HCT116 (cell line): Measurements from ENCODE around the gene VPS35L. TPM values are rescaled to one million over a fixed set of nuclear protein-coding genes. Genes with fewer than 3 reads are reported as not detected.

Experiments
- ATAC-seq: fragments of 200-7000 bp; cut with Tn5 transposase; 2 replicates; pipeline ENCODE4 v1.9.1; 2020; ENCODE audit warnings: mild to moderate bottlenecking, moderate library complexity
- BruUV-seq: library from RNA; stranded (reverse); fragments of 400-500 nt; replicated peaks from 2 replicates; lab custom pipeline; 2021; lab: Mats Ljungman, UMichigan
- CTCF ChIA-PET: fragments of 300-600 bp; sonication (Branson Sonifier 250); formaldehyde crosslinking; loops from one replicate; lab custom pipeline; 2021; ENCODE audit warnings: antibody characterized with exemption; lab: Charles Lee
- POLR2A ChIA-PET: fragments of 300-600, 350-600 bp; sonication (Branson Sonifier 250); formaldehyde crosslinking; loops from one replicate; lab custom pipeline; 2021; ENCODE audit warnings: antibody characterized with exemption; lab: Charles Lee
- RAD21 ChIA-PET, 2 experiments: fragments of 300-600 bp; sonication (Branson Sonifier 250); formaldehyde crosslinking; loops; one replicate each; lab custom pipeline; 2023; ENCODE audit warnings: low total read pairs in 2 of 2; ENCODE audit not compliant: uncharacterized antibody in 2 of 2, unreplicated experiment in 2 of 2, low non-redundant PET in 1 of 2; lab: Charles Lee
- DNase-seq: peaks from one replicate; pipeline ENCODE4 v3.0.0-alpha.2; 2010; ENCODE audit warnings: low read depth, low spot score
- H2AFZ ChIP-seq: fragments of 200-600 bp; shearing (Covaris generic), sonication (generic); 2 replicates; pipeline ENCODE4 v1.6.1; 2017; ENCODE audit warnings: low read depth, mixed run types, mixed read lengths, antibody characterized with exemption, low read length; ENCODE audit not compliant: poor library complexity, severe bottlenecking
- H3K27ac ChIP-seq: 2 replicates; pipeline ENCODE4 v1.5.1; 2012; ENCODE audit warnings: low read depth, low read length
- H3K27me3 ChIP-seq: fragments of 200-600 bp; sonication (generic); 2 replicates; pipeline ENCODE4 v1.6.1; 2016; ENCODE audit warnings: mixed run types, low read length, mixed read lengths; ENCODE audit not compliant: insufficient read depth
- H3K36me3 ChIP-seq, 2 experiments: fragments of 200-500 bp in 1 of 2; fragments of 200-600 bp in 1 of 2; sonication (Bioruptor generic) in 1 of 2; sonication (generic) in 1 of 2; 2 replicates each; pipeline versions ENCODE4 v1.5.1 to v1.6.1; 2014 to 2016; ENCODE audit warnings: low read length in 2 of 2, inconsistent platforms in 1 of 2, mixed read lengths in 1 of 2, mixed run types in 1 of 2; ENCODE audit not compliant: insufficient read depth in 2 of 2, control insufficient read depth in 1 of 2
- H3K4me1 ChIP-seq, 2 experiments: fragments of 200-600 bp in 1 of 2; sonication (generic) in 1 of 2; 2 replicates each; pipeline versions ENCODE4 v1.5.1 to v1.6.1; 2012 to 2017; ENCODE audit warnings: low read length in 2 of 2, inconsistent platforms in 1 of 2, mild to moderate bottlenecking in 1 of 2, mixed read lengths in 1 of 2, mixed run types in 1 of 2, moderate library complexity in 1 of 2; ENCODE audit not compliant: insufficient read depth in 2 of 2, control insufficient read depth in 1 of 2
- H3K4me2 ChIP-seq: fragments of 200-600 bp; sonication (generic); 2 replicates; pipeline ENCODE4 v1.6.1; 2017; ENCODE audit warnings: mixed run types, low read length, mixed read lengths
- H3K4me3 ChIP-seq, 2 experiments: fragments of 200-600 bp in 1 of 2; sonication (generic) in 1 of 2; replicated peaks in 1 of 2; 2 replicates each; pipeline ENCODE4 v1.5.1; 2011 to 2016; ENCODE audit warnings: low read length in 2 of 2, control low read depth in 1 of 2, low read depth in 1 of 2, mild to moderate bottlenecking in 1 of 2, mixed read lengths in 1 of 2, mixed run types in 1 of 2
- H3K79me2 ChIP-seq: fragments of 200-600 bp; sonication (generic); 2 replicates; pipeline ENCODE4 v1.6.1; 2017; ENCODE audit warnings: mild to moderate bottlenecking, mixed run types, low read length, moderate library complexity, mixed read lengths; ENCODE audit not compliant: insufficient read depth
- H3K9ac ChIP-seq: fragments of 200-600 bp; sonication (generic); 2 replicates; pipeline ENCODE4 v1.6.1; 2016; ENCODE audit warnings: low read length, mixed read lengths
- H3K9me2 ChIP-seq: fragments of 200-600 bp; sonication (generic), shearing (Covaris generic); 2 replicates; pipeline ENCODE4 v1.6.1; 2017; ENCODE audit warnings: mixed run types, mild to moderate bottlenecking, moderate library complexity; ENCODE audit not compliant: insufficient read depth
- H3K9me3 ChIP-seq, 2 experiments: fragments of 200-500 bp in 1 of 2; fragments of 200-600 bp in 1 of 2; sonication (Bioruptor generic) in 1 of 2; sonication (generic) in 1 of 2; 2 replicates each; pipeline ENCODE4 v1.6.1; 2014 to 2017; ENCODE audit warnings: low read length in 2 of 2, mixed read lengths in 2 of 2, inconsistent platforms in 1 of 2, low read depth in 1 of 2, mild to moderate bottlenecking in 1 of 2, mixed run types in 1 of 2, moderate library complexity in 1 of 2; ENCODE audit not compliant: control insufficient read depth in 1 of 2, insufficient read depth in 1 of 2
- H4K20me1 ChIP-seq: fragments of 200-600 bp; sonication (generic), shearing (Covaris generic); 2 replicates; pipeline ENCODE4 v1.6.1; 2017; ENCODE audit warnings: mixed run types, mild to moderate bottlenecking, moderate library complexity; ENCODE audit not compliant: insufficient read depth
- CBX3 ChIP-seq: IDR thresholded peaks from 2 replicates; pipeline ENCODE4 v1.6.1; 2012; ENCODE audit warnings: low read depth
- CEBPB ChIP-seq: IDR thresholded peaks from 2 replicates; pipeline ENCODE4 v1.6.1; 2012; ENCODE audit warnings: low read depth
- EGR1 ChIP-seq: IDR thresholded peaks from 2 replicates; pipeline ENCODE4 v1.6.1; 2012; ENCODE audit warnings: low read depth
- ELF1 ChIP-seq: IDR thresholded peaks from 2 replicates; pipeline ENCODE4 v1.6.1; 2012; ENCODE audit warnings: low read depth, borderline replicate concordance
- EZH2 ChIP-seq: fragments of 200-600 bp; sonication (generic); IDR thresholded peaks from 2 replicates; pipeline ENCODE4 v1.6.1; 2017; ENCODE audit warnings: antibody characterized with exemption, mixed run types
- JUND ChIP-seq: IDR thresholded peaks from 2 replicates; pipeline ENCODE4 v1.6.1; 2012
- POLR2A ChIP-seq: IDR thresholded peaks from 2 replicates; pipeline ENCODE4 v1.7.0; 2011; ENCODE audit warnings: borderline replicate concordance; ENCODE audit not compliant: insufficient read depth, insufficient read length; ENCODE audit errors: extremely low read depth
- POLR2AphosphoS5 ChIP-seq: IDR thresholded peaks from 2 replicates; pipeline ENCODE4 v1.6.1; 2011; ENCODE audit warnings: mild to moderate bottlenecking, low read depth, low read length, moderate library complexity
- RAD21 ChIP-seq: IDR thresholded peaks from 2 replicates; pipeline ENCODE4 v1.6.1; 2012; ENCODE audit warnings: low read depth, mild to moderate bottlenecking
- SIN3A ChIP-seq: IDR thresholded peaks from 2 replicates; pipeline ENCODE4 v1.6.1; 2012; ENCODE audit warnings: low read depth
- SP1 ChIP-seq: IDR thresholded peaks from 2 replicates; pipeline ENCODE4 v1.6.1; 2012; ENCODE audit warnings: low read depth
- SRF ChIP-seq: IDR thresholded peaks from 2 replicates; pipeline ENCODE4 v1.6.1; 2012; ENCODE audit warnings: low read depth
- TCF7L2 ChIP-seq: IDR thresholded peaks from 2 replicates; pipeline ENCODE4 v1.7.0; 2011; ENCODE audit warnings: borderline replicate concordance, inconsistent platforms; ENCODE audit not compliant: insufficient read depth, insufficient read length; ENCODE audit errors: extremely low read depth
- ZFX ChIP-seq: fragments of 450-650 bp; IDR thresholded peaks from 2 replicates; pipeline ENCODE4 v1.6.1; 2017
- ZNF274 ChIP-seq: fragments of 200-500 bp; sonication (Bioruptor generic); IDR thresholded peaks from 2 replicates; pipeline ENCODE4 v1.6.1; 2014; ENCODE audit warnings: mild to moderate bottlenecking, low read depth, low read length, inconsistent platforms
- intact Hi-C: fragments of 100-400 bp; cut with micrococcal nuclease; formaldehyde crosslinking; loops from 2 replicates; pipeline ENCODE4 v1.10.0; 2022
- total RNA-seq: library from RNA; stranded (reverse); gene quantifications from one replicate; pipeline ENCODE4 v1.2.1, GENCODE V29; 2021; ENCODE audit not compliant: unreplicated experiment
- TF ChIP-seq, protein P1 (sequence below): IDR thresholded peaks from 2 replicates; pipeline ENCODE4 v1.6.1; 2011; ENCODE audit warnings: mild to moderate bottlenecking, low read length, moderate library complexity; ENCODE audit not compliant: insufficient replicate concordance; ENCODE audit errors: extremely low read depth
- TF ChIP-seq, protein P2 (sequence below): IDR thresholded peaks from 2 replicates; pipeline ENCODE4 v1.6.1; 2012; ENCODE audit warnings: low read depth
- TF ChIP-seq, protein P3 (sequence below): IDR thresholded peaks from 2 replicates; pipeline ENCODE4 v1.6.1; 2012
- TF ChIP-seq, protein P4 (sequence below): IDR thresholded peaks from 2 replicates; pipeline ENCODE4 v1.6.1; 2012

Gene VPS35L
- total RNA-seq, 1 experiment from 2014 or later: 21.4 TPM

DNA sequence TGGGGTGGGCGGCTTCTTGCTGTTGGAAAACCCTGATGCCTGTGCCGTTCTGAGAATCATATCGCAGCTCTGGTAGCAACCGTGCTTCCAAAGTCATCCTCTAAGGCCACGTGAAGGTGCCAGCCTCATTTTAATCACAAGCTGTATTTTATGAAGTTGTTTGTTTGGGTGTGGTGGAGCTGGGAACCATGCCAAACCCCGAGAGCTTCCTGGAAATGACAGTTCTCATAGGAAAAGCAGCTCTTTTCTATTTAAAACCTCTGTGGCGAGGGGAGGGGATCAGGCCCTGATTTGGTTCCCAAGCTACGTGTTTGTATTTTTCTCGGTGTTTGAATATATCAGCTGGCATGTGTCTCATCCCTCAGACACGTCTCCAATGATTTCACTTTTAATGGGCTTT, 140.8 kb downstream of the VPS35L start:
- intact Hi-C loops: no loop called here
- Histone ChIP-seq H2AFZ (no peak overlapping the region), H3K27ac (no peak overlapping the region), H3K4me2 (peak overlapping the region; percentile 8; the same call in 1 of the 2 replicates), H3K79me2 (no peaks in the 10 kb centered on the region), H3K9me3 (no peaks in the 10 kb centered on the region), H3K9me2 (no peaks in the 10 kb centered on the region), H3K4me1 (peaks cover 12 to 13% of the 10 kb centered on the region in 2 experiments), H3K9ac (no peak overlapping the region), H3K36me3 (0 out of 4 replicates have a peak, but pooled peaks cover 0 to 15% of the 10 kb centered on the region in 2 experiments), H4K20me1 (no peaks in the 10 kb centered on the region), H3K4me3 (no peak overlapping the region), H3K27me3 (no peaks in the 10 kb centered on the region)
- no TSS peak for BruUV-seq
- TF ChIP-seq ZFX (no peak), SRF (no peak), EGR1 (no peak), ELF1 (no peak), POLR2AphosphoS5 (no peak), SP1 (no peak), RAD21 (no peak), CEBPB (no peak), POLR2A (no peak), ZNF274 (no peak), CBX3 (no peak), EZH2 (no peak), TCF7L2 (no peak), JUND (no peak), SIN3A (no peak)
- TF ChIP-seq, protein P1, sequence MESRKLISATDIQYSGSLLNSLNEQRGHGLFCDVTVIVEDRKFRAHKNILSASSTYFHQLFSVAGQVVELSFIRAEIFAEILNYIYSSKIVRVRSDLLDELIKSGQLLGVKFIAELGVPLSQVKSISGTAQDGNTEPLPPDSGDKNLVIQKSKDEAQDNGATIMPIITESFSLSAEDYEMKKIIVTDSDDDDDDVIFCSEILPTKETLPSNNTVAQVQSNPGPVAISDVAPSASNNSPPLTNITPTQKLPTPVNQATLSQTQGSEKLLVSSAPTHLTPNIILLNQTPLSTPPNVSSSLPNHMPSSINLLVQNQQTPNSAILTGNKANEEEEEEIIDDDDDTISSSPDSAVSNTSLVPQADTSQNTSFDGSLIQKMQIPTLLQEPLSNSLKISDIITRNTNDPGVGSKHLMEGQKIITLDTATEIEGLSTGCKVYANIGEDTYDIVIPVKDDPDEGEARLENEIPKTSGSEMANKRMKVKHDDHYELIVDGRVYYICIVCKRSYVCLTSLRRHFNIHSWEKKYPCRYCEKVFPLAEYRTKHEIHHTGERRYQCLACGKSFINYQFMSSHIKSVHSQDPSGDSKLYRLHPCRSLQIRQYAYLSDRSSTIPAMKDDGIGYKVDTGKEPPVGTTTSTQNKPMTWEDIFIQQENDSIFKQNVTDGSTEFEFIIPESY: no peak
- TF ChIP-seq, protein P2, sequence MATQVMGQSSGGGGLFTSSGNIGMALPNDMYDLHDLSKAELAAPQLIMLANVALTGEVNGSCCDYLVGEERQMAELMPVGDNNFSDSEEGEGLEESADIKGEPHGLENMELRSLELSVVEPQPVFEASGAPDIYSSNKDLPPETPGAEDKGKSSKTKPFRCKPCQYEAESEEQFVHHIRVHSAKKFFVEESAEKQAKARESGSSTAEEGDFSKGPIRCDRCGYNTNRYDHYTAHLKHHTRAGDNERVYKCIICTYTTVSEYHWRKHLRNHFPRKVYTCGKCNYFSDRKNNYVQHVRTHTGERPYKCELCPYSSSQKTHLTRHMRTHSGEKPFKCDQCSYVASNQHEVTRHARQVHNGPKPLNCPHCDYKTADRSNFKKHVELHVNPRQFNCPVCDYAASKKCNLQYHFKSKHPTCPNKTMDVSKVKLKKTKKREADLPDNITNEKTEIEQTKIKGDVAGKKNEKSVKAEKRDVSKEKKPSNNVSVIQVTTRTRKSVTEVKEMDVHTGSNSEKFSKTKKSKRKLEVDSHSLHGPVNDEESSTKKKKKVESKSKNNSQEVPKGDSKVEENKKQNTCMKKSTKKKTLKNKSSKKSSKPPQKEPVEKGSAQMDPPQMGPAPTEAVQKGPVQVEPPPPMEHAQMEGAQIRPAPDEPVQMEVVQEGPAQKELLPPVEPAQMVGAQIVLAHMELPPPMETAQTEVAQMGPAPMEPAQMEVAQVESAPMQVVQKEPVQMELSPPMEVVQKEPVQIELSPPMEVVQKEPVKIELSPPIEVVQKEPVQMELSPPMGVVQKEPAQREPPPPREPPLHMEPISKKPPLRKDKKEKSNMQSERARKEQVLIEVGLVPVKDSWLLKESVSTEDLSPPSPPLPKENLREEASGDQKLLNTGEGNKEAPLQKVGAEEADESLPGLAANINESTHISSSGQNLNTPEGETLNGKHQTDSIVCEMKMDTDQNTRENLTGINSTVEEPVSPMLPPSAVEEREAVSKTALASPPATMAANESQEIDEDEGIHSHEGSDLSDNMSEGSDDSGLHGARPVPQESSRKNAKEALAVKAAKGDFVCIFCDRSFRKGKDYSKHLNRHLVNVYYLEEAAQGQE: no peak
- TF ChIP-seq, protein P3, sequence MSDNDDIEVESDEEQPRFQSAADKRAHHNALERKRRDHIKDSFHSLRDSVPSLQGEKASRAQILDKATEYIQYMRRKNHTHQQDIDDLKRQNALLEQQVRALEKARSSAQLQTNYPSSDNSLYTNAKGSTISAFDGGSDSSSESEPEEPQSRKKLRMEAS: no peak
- TF ChIP-seq, protein P4, sequence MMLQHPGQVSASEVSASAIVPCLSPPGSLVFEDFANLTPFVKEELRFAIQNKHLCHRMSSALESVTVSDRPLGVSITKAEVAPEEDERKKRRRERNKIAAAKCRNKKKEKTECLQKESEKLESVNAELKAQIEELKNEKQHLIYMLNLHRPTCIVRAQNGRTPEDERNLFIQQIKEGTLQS: no peak
- RAD21 ChIA-PET: no interaction called here
- POLR2A ChIA-PET: interaction anchor here (0.6 kb wide), 1 partner anchor 135 kb away, joined by 3 read pairs; no protein-coding TSS in a partner anchor
- CTCF ChIA-PET: interaction anchor here (0.6 kb wide), 2 partner anchors 15 to 112 kb away, joined by 3 to 6 read pairs; no protein-coding TSS in a partner anchor
- DNase-seq (no peak), ATAC-seq (no peak)
